Ovary (tissue), 3 donors: ENCODE results near the gene CRAT.
A peak's percentile ranks its signal among the peaks of the same experiment; 100 is the strongest.

Source experiments
- EP300 ChIP-seq: sonication (generic); formaldehyde crosslinking; IDR thresholded peaks from one replicate; pipeline ENCODE4 v1.6.1; 2017; ENCODE audit warnings: antibody characterized with exemption
- TF ChIP-seq, protein P1 (sequence below), 3 donors: fragments of 450-650 bp in 2 of 3; fragments of 200-600 bp in 1 of 3; IDR thresholded peaks; one replicate each; pipeline versions ENCODE4 v1.5.1 to v1.8.0; 2016 to 2022; ENCODE audit warnings: antibody characterized with exemption in 3 of 3, mild to moderate bottlenecking in 1 of 3
- donor health status: DM: no; HTN: no; CAD: no.

DNA sequence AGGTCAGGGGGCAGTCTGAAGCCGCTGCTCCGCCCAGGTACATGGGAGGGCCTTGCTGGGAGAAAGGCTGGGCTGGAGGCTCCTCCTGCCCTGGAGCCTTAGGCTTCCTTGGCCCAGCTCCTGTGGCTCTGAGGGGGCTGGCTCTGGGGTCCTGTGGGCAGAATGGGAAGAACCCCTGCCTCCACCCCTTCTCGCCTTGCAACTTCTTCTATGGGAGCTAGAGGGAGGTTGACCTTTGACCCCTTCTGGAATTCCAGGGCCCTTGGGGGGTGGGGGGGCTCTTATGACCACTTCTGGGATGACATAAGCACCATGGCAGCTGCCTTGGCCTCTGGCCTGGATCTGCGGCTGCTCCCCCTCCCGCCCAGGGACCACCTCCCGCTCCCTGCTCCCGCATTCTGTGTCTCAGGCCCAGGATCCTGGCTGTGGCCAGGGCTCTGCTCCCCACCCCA, 35.3 kb upstream of the CRAT start:
- no peak for TF ChIP-seq EP300
- TF ChIP-seq, protein P1, sequence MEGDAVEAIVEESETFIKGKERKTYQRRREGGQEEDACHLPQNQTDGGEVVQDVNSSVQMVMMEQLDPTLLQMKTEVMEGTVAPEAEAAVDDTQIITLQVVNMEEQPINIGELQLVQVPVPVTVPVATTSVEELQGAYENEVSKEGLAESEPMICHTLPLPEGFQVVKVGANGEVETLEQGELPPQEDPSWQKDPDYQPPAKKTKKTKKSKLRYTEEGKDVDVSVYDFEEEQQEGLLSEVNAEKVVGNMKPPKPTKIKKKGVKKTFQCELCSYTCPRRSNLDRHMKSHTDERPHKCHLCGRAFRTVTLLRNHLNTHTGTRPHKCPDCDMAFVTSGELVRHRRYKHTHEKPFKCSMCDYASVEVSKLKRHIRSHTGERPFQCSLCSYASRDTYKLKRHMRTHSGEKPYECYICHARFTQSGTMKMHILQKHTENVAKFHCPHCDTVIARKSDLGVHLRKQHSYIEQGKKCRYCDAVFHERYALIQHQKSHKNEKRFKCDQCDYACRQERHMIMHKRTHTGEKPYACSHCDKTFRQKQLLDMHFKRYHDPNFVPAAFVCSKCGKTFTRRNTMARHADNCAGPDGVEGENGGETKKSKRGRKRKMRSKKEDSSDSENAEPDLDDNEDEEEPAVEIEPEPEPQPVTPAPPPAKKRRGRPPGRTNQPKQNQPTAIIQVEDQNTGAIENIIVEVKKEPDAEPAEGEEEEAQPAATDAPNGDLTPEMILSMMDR (IDR thresholded peaks at IDR 0.05), result peak in 1 of 3 donors; percentile 16
